Stomach (tissue), 4 donors: ENCODE results near the gene CAPG.

Experiments used
- CTCF ChIP-seq, 7 experiments: fragments of 450-650 bp in 4 of 7; fragments of 200-600 bp in 3 of 7; sonication (generic) in 3 of 7; IDR thresholded peaks; one replicate each; pipeline ENCODE4 v1.5.1; 2016 to 2019; ENCODE audit warnings: antibody characterized with exemption in 7 of 7, control low read depth in 2 of 7, mild to moderate bottlenecking in 1 of 7
- POLR2A ChIP-seq, 4 donors: fragments of 450-650 bp; IDR thresholded peaks; one replicate each; pipeline ENCODE4 v1.6.1; 2016; ENCODE audit warnings: antibody characterized with exemption in 4 of 4, control low read depth in 2 of 4, mild to moderate bottlenecking in 1 of 4, moderate library complexity in 1 of 4

GRCh38 chr2:85446296-85447221 lies 36.4 kb upstream of the CAPG start:
- TF ChIP-seq POLR2A (IDR thresholded peaks at IDR 0.05) (no peak), CTCF (IDR thresholded peaks at IDR 0.05) (no peak)
